ENCODE results near the gene TNFSF13B. TPM values are rescaled to one million over a fixed set of nuclear protein-coding genes. Genes with fewer than 3 reads are reported as not detected.
A peak's percentile ranks its signal among the peaks of the same experiment; 100 is the strongest.

The TNFSF13B gene
- total and polyA plus RNA-seq, 10 of the 15 experiments (the other 5 are each of a cell fraction or from before 2014, with no cell fraction given), result 11.0 to 64.2 (median 17.0) TPM

- TF ChIP-seq ZNF592 (IDR thresholded peaks at IDR 0.05) (no peak), IKZF2 (IDR thresholded peaks at IDR 0.05) (no peak)
Measured at GRCh38 chr13:108230377-108230776, 39.1 kb upstream of the TNFSF13B start (continued).

GRCh38 chr13:108249150-108249549 lies 20.4 kb upstream of the TNFSF13B start:
- intact Hi-C loops (cut with micrococcal nuclease; ENCODE audit: unreplicated experiment), result no loop called here
- no peak for FAIRE-seq
- in situ Hi-C loops (cut with MboI), result no loop called here
- TF ChIP-seq ESRRA (IDR thresholded peaks at IDR 0.05; ENCODE audit: low read length), result no peak
- TF ChIP-seq MXI1 (IDR thresholded peaks at IDR 0.05; ENCODE audit: low read depth, low read length), result no peak
- TF ChIP-seq IKZF2 (IDR thresholded peaks at IDR 0.05), result peak; percentile 16 to 61; a peak in 2 of 4 replicates
- no peak for TF ChIP-seq ATF3 (IDR thresholded peaks at IDR 0.05; ENCODE audit: borderline replicate concordance, extremely low read depth, low read depth, low read length)
- no peak for TF ChIP-seq USF1 (IDR thresholded peaks at IDR 0.05; ENCODE audit: borderline replicate concordance, extremely low read length, insufficient read depth, low read depth, low read length)
- TF ChIP-seq BCLAF1 (IDR thresholded peaks at IDR 0.05), result no peak
- TF ChIP-seq TCF12 (IDR thresholded peaks at IDR 0.05; ENCODE audit: low read depth, low read length), result no peak
- TF ChIP-seq CHD2 (IDR thresholded peaks at IDR 0.05; ENCODE audit: borderline replicate concordance, low read depth, low read length), result no peak
- peak; percentile 43; the same call in 1 of the 2 replicates for TF ChIP-seq RELB (IDR thresholded peaks at IDR 0.05; ENCODE audit: low read depth)
- TF ChIP-seq BRCA1 (IDR thresholded peaks at IDR 0.05; ENCODE audit: low read depth, low read length), result no peak
- peak; percentile 68 for TF ChIP-seq RUNX3 (IDR thresholded peaks at IDR 0.05; ENCODE audit: low read length)

More at GRCh38 chr13:108249150-108249549, 20.4 kb upstream of the TNFSF13B start:
- H3K27me3 ChIP-seq (replicated peaks in 1 of 2; ENCODE audit: control insufficient read depth in 2 of 2, insufficient read depth in 2 of 2, low read length in 1 of 2), result no peaks in the 10 kb centered on the region
- H3K36me3 ChIP-seq (ENCODE audit: control insufficient read depth in 2 of 2, insufficient read depth in 2 of 2, low read length in 1 of 2), result no peaks in the 10 kb centered on the region
- ChIA-PET CTCF (no interaction called here), RAD21 (ENCODE audit: unreplicated experiment) (interaction anchor here (1.3 kb wide), 1 partner anchor 21 kb away, joined by 3 read pairs; no protein-coding TSS in a partner anchor), POLR2A (interaction anchor here (0.6 kb wide), 1 partner anchor 17 kb away, joined by 3 read pairs; no protein-coding TSS in a partner anchor), SMC1A (ENCODE audit: uncharacterized antibody, unreplicated experiment) (interaction anchor here (1.0 kb wide), 1 partner anchor 20 kb away, joined by 3 read pairs; no protein-coding TSS in a partner anchor)
- BruUV-seq (replicated peaks), result no TSS peak
- no peak overlapping the region for H3K4me3 ChIP-seq
- DNase-seq (ENCODE audit: low read depth, low spot score) (no peak), ATAC-seq (peak; percentile 86)
- H3K9ac ChIP-seq (ENCODE audit: control insufficient read depth, insufficient read depth, low read length), result no peak overlapping the region
- 43% methylated on average over 4 of the region's 4 CpGs for WGBS (ENCODE audit: insufficient coverage, insufficient replicate concordance, low lambda C conversion rate, missing lambda C conversion rate)
- no peaks in the 10 kb centered on the region for H3K79me2 ChIP-seq (ENCODE audit: control insufficient read depth, insufficient read depth, low read length)
- no peaks in the 10 kb centered on the region for H3K4me1 ChIP-seq (ENCODE audit: control insufficient read depth, insufficient read depth, low read length)
- no peak overlapping the region for H2AFZ ChIP-seq (ENCODE audit: control insufficient read depth, low read depth, low read length)
- H3K27ac ChIP-seq (ENCODE audit: control insufficient read depth, insufficient read depth), result no peak overlapping the region
- H3K4me2 ChIP-seq (ENCODE audit: control insufficient read depth, insufficient read depth), result no peak overlapping the region; the same call in 1 of the 2 replicates
- no peaks in the 10 kb centered on the region for H4K20me1 ChIP-seq (ENCODE audit: control insufficient read depth, insufficient read depth)
- H3K9me3 ChIP-seq (replicated peaks; ENCODE audit: control insufficient read depth, insufficient read depth, low read length), result peaks cover 5% of the 10 kb centered on the region

Measured in GM12878 (cell line).